Transverse colon (tissue), 4 donors: Measurements from ENCODE around the gene KCNJ14.

Source experiments
- EP300 ChIP-seq: sonication (generic); formaldehyde crosslinking; IDR thresholded peaks from one replicate; pipeline ENCODE4 v1.6.1; 2017; ENCODE audit warnings: antibody characterized with exemption, low read depth
- POLR2A ChIP-seq: fragments of 450-650 bp; IDR thresholded peaks from one replicate; pipeline ENCODE4 v1.6.1; 2016; ENCODE audit warnings: antibody characterized with exemption, mild to moderate bottlenecking, moderate library complexity
- POLR2AphosphoS5 ChIP-seq, 3 donors: sonication (generic); formaldehyde crosslinking; IDR thresholded peaks; one replicate each; pipeline ENCODE4 v1.6.1; 2016; ENCODE audit warnings: antibody characterized with exemption in 3 of 3
- TF ChIP-seq, protein P1 (sequence below), 5 experiments: fragments of 200-600 bp in 3 of 5; fragments of 450-650 bp in 2 of 5; sonication (generic) in 3 of 5; IDR thresholded peaks; 1 replicate in 2 of 5; 2 replicates in 3 of 5; pipeline ENCODE4 v1.5.1; 2016 to 2017; ENCODE audit warnings: antibody characterized with exemption in 5 of 5, inconsistent platforms in 3 of 5, mild to moderate bottlenecking in 2 of 5, moderate library complexity in 1 of 5

GRCh38 chr19:48487948-48488347 is 32.6 kb downstream of the KCNJ14 start:
- TF ChIP-seq POLR2A (no peak), POLR2AphosphoS5 (IDR thresholded peaks at IDR 0.05) (peak in 1 of 3 donors; percentile 15), EP300 (no peak)
- TF ChIP-seq, protein P1, sequence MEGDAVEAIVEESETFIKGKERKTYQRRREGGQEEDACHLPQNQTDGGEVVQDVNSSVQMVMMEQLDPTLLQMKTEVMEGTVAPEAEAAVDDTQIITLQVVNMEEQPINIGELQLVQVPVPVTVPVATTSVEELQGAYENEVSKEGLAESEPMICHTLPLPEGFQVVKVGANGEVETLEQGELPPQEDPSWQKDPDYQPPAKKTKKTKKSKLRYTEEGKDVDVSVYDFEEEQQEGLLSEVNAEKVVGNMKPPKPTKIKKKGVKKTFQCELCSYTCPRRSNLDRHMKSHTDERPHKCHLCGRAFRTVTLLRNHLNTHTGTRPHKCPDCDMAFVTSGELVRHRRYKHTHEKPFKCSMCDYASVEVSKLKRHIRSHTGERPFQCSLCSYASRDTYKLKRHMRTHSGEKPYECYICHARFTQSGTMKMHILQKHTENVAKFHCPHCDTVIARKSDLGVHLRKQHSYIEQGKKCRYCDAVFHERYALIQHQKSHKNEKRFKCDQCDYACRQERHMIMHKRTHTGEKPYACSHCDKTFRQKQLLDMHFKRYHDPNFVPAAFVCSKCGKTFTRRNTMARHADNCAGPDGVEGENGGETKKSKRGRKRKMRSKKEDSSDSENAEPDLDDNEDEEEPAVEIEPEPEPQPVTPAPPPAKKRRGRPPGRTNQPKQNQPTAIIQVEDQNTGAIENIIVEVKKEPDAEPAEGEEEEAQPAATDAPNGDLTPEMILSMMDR (IDR thresholded peaks at IDR 0.05): no peak
